Transverse colon (tissue), 4 donors: ENCODE results near the gene GGA1.

ENCODE experiments used
- POLR2A ChIP-seq: fragments of 450-650 bp; IDR thresholded peaks from one replicate; pipeline ENCODE4 v1.6.1; 2016; ENCODE audit warnings: antibody characterized with exemption, mild to moderate bottlenecking, moderate library complexity
- POLR2AphosphoS5 ChIP-seq, 3 donors: sonication (generic); formaldehyde crosslinking; IDR thresholded peaks; one replicate each; pipeline ENCODE4 v1.6.1; 2016; ENCODE audit warnings: antibody characterized with exemption in 3 of 3
- TF ChIP-seq, protein P1 (sequence below), 5 experiments: fragments of 200-600 bp in 3 of 5; fragments of 450-650 bp in 2 of 5; sonication (generic) in 3 of 5; IDR thresholded peaks; 1 replicate in 2 of 5; 2 replicates in 3 of 5; pipeline ENCODE4 v1.5.1; 2016 to 2017; ENCODE audit warnings: antibody characterized with exemption in 5 of 5, inconsistent platforms in 3 of 5, mild to moderate bottlenecking in 2 of 5, moderate library complexity in 1 of 5

DNA sequence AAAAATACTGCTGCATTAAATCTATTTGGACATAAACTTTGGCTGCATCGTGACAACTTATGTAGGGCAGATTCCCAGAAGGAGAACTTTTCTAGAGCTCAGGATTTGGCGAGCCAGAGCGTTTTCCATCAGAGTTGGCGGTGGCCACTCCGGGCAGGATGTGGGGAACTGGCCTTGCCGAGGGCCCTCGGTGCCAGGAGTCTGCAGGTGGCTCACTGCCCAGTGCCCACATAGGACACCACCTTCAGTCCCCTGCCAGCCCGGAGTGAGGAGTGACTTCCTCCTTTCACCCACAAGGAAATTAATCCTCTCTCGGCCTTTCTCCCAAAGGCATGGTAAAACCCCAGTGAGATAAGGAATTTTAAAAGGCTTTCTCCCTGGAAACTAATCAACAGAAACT, 27.1 kb upstream of the GGA1 start:
- TF ChIP-seq, protein P1, sequence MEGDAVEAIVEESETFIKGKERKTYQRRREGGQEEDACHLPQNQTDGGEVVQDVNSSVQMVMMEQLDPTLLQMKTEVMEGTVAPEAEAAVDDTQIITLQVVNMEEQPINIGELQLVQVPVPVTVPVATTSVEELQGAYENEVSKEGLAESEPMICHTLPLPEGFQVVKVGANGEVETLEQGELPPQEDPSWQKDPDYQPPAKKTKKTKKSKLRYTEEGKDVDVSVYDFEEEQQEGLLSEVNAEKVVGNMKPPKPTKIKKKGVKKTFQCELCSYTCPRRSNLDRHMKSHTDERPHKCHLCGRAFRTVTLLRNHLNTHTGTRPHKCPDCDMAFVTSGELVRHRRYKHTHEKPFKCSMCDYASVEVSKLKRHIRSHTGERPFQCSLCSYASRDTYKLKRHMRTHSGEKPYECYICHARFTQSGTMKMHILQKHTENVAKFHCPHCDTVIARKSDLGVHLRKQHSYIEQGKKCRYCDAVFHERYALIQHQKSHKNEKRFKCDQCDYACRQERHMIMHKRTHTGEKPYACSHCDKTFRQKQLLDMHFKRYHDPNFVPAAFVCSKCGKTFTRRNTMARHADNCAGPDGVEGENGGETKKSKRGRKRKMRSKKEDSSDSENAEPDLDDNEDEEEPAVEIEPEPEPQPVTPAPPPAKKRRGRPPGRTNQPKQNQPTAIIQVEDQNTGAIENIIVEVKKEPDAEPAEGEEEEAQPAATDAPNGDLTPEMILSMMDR (IDR thresholded peaks at IDR 0.05) = no peak
- TF ChIP-seq POLR2A = peak; percentile 21
- peak in 2 of 3 donors; percentile 16 to 29 for TF ChIP-seq POLR2AphosphoS5 (IDR thresholded peaks at IDR 0.05)
